GM19240 (cell line): ENCODE data around the gene PSME1.
A peak's percentile ranks its signal among the peaks of the same experiment; 100 is the strongest.

Experiments used
- DNase-seq: peaks from one replicate; pipeline ENCODE4 v3.0.0; 2011; ENCODE audit warnings: low spot score; ENCODE audit not compliant: insufficient read length

The PSME1 gene

DNA sequence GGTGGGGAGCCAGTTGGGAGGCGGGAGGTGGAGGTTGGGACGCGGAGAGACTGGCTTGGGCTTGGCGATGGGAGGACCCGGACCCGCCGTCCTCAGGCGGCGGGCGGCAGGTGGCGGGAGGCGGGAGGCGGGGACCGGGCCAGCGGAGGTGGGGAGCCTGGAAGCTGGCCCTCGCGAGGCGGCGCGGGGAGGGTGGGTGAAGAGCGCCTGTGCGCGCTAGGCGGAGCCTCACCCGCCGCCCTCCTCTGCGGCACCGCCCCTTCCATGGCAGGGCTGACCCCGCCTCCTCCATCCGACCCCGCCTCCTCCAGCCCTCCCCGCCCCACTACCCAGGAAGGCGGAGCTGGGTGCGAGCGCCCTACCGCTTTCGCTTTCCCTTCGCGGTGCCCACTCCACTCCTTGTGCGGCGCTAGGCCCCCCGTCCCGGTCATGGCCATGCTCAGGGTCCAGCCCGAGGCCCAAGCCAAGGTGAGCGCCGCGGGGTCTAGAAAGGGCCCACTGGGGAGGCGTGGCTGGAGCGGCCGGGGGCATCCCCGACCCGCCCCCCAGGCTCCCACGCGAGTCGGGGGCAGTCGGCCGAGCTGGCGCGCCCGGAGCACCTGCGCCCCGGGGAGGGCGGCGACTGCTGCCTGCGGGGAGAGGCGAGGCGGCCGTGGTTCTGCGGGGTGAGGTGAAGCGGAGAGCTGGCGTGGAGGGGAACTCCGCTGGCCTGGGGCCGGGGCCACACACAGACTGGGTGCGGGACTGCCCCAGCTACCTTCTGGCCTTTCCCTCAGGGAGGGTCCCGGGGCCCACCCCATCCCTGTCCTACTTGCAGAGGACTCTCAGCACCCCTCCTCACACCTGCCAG is at the start of gene PSME1:
Gene PSME1 (plus strand): TSS at position 361 of the 850 bp plus-strand sequence. CDS start 69 bp downstream, at position 430.
- DNase-seq, result peak; percentile 86

DNA sequence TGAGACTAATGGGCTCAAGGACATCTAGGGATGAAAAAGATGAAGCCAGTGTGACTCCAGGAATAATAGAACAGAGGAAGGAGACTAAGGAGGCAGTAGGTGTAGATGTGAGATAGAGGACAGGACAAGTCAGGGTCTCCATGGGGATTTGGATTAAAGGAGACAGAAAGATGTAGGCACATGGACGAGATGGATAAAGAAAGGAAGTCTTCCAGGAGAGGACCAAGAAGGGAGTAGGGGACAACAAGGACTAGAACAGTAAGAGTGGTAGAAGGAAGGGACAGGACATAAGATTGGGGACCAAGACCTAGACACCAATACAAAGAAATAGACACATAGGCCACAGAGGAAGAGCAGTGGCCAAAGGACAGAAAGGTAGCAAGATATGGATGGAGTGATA is 49.0 kb upstream of the PSME1 start:
- no peak for DNase-seq

DNA sequence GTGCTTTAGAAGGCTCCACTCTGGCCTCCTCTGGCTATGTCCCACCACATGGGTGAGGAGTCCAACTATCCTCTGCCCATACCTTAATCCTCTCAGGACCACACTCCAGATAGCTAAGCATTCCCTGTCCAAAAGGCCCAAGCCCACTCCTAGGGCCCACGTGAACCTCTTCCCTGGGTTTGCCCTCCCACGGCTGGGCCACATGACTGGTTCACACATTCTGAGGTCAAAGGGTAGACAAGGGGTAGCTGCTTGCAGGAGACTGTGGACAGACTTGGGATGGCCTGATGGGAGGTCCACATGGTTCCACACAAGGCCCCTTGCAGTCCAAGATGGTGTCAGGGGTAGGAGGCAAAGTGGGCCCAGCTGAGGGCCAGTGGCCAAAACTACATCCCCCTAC is 47.9 kb upstream of the PSME1 start:
- no peak for DNase-seq

DNA sequence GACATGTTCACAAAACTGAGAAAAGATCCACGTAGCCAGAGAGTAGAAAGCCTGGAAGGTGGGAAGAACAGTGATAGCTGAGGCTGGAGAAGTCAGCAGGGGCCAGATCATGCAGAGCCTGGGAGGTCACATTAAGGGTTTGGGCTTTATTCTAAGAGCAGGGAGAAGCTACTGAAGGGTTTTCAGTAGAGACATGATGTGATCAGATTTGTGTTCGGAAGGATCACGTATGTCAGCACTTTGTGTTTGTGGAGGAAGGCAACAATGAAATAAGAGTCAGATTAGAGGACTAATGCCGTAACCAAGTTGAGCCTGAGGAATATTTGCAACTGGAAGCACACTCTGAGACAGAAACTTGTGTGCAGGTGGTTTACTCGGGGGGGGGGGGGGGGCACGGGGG is 46.1 kb upstream of the PSME1 start:
- no peak for DNase-seq

DNA sequence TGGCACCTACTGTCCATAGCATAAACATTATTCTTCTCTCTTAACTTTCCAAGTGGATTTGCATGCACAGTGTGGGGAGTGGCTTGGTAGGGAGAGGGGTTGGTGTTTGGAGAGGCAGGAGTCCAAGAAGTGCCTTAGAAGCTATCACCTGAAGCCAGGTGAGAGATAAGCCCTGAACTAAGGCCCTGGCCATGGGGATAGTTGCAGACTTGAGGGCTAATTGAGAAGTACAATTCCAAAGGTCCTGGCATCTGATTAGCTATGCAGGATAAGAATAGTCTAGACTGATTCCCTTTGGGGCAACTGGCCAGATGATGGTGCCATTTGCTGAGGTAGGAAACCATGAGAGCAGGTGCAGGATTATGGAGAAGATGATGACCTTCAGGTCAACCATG is 43.9 kb upstream of the PSME1 start:
- no peak for DNase-seq

DNA sequence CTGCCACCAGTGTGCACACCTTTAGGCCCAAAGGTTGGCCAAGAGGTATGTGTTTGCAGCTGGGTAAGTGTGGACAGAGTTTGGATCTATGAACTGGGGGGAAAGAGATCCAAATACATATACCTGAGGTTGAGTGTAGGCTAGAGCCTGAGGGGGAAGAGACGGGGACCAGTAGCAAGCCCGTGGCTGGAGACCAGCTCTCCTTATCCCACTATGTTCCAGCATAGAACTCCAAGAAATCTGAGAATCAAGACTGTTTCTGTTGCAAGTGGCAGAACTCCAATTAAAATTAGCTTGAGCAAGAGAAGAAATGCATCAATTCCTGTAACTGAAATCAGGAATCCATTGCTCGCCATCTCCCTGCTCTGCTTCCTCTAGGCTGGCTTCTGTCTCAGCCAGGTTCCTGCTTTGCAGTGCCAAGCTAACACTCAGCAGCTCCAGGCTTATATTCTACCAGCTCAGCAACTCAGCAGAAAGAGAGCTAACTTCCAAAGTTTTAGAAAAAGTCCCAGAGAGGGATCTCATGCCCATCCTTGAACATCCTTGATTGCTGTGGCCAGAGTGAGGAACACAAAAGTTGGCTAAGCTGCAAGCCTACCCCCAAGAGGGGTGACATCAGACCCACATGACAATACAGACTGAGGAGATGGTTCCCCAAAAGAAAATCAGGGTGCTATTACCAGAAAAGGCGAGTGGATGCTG is 43.3 kb upstream of the PSME1 start:
- no peak for DNase-seq

DNA sequence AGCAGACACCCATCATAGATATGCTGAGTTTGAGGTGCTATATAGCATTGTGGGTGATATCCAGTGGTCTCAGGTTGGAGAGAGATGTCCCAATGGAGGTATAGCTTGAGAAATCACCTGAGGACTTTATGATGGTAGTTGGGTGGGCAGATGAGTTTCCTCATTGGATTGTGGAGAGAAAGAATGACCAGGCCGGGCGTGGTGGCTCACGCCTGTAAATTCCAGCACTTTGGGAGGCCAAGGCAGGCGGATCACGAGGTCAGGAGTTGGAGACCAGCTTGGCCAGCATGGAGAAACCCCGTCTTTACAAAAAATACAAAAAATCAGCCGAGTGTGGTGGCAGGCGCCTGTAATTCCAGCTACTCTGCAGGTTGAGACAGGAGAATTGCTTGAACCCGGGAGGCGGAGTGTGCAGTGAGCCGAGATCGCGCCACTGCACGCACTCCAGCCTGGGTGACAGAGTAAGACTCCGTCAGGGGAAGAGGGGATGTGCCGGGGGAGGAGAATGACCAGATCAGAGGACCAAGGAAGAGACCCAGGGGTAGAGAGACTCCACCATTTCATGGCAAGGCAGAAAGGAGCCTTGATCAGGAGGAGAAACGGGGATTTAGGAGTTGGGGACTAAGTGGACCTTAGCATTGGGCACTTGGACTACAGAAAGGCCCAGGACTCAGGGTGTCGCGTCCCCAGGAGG is 42.6 kb upstream of the PSME1 start:
- DNase-seq, result no peak

DNA sequence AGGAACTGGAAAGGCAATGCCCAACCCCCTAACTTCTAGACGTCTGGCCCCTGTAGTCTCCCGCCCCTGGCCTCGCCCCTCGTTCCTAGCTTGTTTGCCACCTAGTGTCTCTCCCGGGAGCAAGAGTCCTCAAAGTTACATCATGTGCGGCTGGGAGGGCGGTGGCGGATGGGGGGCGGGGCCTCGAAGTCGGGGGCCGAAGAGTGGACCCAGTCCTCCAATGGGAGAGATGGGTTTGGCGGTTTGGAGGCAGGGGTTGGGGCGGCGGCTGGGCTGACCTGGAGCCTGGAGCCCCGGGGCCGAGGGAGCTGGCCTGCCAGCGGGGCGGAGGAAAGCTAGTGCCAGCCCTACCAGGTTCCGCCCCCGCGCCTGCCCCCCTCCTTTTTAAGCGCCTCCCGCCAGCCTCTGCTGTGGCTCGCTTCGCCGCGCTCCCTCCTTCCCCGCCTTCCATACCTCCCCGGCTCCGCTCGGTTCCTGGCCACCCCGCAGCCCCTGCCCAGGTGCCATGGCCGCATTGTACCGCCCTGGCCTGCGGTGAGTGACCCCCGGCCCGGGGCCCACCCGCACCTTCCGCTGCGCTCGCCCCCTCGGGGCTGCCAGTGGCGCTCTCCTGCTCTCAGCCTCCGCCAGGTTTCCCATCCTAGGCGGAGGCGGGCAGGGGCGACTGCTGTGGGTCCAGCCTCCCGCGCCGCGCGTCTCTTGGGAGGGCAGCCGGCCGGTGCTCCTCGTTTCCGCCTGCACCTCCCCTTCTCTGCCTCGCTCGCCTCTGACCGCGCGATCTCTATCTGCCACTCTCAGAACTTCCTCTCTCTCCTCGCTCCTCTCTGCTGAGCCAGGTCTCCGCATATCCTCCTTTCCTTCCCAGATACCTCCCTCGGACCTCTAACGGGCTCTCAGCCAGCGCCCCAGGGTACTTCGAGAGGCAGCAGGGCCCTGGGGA is 41.8 kb upstream of the PSME1 start, which contains the start of gene PCK2:
Gene PCK2 (plus strand): TSS at position 411 of the 940 bp plus-strand sequence. CDS start 95 bp downstream, at position 506.
- DNase-seq, result peak; percentile 88

DNA sequence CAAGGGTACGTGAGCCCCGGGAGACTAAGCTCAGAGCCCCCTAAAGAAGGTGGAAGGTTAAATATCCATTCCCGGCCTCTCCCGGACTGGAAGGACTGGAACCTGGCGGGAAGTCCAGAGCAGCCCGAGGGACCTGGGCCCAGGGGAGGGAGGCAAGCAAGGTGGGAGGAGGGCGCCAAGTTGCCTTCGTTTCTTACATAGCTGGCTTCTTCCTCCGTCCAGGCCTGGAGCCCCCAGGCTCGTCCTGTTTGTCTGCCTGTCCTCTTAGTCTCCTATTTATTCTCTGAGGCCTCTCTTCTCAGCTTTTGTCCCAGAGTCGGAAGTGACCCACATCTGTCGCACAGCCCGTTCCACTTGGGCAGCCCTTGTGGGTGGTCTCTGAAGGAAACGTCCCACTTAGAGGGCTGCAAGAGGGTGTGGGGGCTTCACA is 41.1 kb upstream of the PSME1 start:
- no peak for DNase-seq

DNA sequence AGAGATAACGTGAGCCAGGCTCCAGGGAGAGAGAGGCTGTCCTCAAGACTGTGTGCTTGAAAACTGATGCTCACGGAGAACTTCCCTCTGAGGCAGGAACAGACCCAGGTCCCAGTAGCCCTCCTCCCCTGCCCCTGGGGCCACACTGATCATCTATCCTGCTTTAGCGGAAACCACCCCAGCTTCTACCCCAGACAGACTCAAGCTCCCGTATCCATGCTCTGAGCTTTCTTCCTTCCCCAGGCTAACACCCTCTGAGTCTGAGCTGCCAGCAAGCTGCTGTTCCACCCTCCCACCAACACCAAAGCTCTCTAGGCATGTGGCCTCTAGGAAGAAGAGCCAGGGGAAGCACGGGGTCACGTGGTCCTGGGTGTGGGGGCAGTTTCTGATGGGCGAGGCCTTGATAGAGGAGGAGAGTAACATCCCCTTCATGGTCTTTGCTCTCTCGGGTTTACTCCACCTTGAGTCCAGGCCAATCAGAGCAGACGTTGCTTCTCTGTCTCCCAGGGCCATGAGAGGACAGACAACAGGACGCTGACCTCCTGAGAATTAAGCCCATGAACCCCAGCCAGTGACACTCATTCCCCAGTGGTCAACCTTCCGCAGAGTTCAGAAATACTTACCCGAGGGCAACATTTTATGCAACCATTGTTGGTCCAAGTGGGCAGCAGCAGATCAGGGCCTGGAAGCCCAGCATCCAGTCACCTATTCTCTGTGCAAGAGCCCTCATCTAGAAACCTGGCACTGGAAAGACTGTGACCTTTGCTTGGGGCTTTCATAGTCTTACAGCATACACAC is 40.5 kb upstream of the PSME1 start:
- DNase-seq, result peak; percentile 97

DNA sequence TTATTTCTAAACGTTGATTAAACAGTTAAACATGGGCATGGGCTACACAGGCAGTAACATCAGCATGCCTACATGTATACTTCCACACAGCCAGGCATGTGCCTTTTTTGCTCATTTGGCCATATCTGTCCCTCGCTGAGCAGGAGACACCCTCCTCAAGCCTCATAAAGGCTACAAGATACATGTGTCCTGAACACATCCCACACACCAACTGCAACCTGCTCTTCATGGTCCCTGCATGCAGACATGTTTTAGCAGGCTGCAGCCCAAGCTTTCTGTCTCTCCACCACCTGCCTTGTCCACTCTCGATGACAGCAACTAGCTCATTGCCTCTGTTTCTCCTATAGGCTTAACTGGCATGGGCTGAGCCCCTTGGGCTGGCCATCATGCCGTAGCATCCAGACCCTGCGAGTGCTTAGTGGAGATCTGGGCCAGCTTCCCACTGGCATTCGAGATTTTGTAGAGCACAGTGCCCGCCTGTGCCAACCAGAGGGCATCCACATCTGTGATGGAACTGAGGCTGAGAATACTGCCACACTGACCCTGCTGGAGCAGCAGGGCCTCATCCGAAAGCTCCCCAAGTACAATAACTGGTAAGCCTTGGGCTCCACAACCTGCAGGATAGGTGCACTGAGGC is 39.3 kb upstream of the PSME1 start:
- no peak for DNase-seq

DNA sequence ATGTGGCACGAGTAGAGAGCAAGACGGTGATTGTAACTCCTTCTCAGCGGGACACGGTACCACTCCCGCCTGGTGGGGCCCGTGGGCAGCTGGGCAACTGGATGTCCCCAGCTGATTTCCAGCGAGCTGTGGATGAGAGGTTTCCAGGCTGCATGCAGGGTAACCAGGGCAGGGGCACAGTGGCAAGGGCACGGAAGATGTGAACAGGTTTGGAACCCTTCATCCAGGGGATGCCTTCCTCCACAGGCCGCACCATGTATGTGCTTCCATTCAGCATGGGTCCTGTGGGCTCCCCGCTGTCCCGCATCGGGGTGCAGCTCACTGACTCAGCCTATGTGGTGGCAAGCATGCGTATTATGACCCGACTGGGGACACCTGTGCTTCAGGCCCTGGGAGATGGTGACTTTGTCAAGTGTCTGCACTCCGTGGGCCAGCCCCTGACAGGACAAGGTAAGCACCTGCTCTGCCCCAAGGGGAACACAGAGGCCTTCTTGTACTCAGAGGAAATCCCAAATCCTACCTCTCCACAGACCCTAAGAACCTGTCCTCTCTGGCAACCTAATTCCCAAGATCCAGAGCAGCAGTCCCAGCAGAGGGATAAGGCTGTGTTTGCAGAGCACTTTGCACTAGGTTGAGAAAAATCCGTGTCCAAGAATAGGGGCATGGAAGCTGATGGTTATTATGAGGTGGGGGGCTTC is 37.6 kb upstream of the PSME1 start:
- DNase-seq, result no peak

DNA sequence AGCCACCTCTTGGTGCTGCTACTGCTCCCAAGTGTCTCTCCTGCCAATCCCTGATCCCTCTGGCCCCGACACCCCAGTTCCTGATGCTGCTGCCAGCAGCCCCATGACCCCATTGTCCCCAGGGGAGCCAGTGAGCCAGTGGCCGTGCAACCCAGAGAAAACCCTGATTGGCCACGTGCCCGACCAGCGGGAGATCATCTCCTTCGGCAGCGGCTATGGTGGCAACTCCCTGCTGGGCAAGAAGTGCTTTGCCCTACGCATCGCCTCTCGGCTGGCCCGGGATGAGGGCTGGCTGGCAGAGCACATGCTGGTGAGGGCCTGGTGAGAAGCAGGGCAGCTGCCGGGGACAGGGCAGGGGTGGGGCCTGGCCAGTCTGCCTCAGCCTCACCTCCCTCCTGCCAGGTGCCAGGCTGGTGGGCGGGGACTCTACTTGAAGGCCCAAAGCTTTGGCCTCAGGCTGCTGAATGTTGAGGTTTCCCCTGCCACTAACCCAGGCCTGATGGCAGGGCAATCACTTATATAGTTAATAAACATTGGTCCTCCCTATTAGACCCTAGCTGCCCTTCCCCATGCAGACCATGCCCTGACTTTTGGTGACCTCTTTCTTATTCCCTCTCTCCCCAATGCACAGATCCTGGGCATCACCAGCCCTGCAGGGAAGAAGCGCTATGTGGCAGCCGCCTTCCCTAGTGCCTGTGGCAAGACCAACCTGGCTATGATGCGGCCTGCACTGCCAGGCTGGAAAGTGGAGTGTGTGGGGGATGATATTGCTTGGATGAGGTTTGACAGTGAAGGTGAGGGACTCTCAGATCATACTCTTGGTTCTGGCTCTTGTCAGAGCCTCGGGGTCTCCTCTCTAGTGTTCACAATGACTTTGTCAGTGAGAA is 36.8 kb upstream of the PSME1 start:
- DNase-seq, result no peak

DNA sequence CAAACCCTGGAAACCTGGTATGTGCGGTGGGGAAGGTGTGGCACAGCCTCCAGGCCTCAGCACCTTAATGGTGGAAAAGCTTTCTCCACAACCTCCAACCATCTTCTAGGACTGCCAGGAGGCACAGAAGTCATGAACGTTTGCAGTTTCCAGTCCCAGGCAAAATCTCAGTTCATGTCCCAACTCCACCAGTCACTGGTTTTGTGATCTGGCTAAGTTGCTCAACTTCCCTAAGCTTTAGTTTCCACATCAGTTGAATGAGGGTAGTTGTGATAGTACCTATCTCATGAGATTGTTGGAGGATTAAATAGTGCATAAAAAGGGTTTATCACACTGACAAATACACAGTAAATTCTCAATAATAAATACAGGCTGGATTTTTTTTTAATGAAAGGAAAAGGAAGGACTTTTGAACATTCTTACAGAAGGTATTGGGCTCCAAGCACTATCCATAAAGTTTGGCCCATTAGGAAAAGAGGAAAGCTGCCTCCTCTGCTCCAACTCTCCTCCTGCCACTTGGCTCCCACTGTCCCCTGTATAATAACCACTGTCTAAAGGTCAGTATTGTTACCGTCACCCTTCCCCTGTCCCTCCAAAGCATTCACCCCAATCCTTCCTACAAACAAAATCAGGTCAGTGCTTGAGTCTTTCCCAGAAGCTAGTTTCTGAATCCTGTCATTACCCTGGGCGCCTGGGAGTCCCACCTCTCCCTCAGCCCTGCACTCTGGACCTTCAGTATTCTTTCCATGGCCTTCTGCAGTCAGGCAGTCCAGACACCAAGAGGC is 35.6 kb upstream of the PSME1 start:
- no peak for DNase-seq

DNA sequence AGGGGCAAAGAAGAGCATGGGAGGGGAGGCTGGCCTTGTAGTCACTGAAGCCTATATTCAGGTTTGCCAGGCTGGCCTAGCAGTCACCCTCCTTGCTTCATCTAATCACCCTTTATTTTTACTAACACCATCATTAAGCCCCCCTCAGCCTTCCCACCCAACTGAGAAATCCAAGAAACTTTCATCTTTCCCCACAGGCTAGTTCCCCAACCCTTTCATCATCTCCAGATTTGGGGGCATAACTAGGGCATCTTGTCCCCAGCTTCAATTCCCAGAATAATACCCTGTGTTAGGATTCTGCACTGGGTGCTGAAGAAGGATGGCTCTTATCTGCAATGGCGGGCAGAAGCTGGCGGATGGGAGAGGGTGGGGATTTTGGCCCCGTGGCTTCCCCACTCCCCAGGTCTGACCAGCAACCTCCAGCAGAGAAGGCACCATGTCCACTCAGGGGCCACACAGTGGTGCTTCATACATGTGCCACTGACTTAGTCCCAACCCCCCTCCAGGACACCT is 35.0 kb upstream of the PSME1 start:
- no peak for DNase-seq

DNA sequence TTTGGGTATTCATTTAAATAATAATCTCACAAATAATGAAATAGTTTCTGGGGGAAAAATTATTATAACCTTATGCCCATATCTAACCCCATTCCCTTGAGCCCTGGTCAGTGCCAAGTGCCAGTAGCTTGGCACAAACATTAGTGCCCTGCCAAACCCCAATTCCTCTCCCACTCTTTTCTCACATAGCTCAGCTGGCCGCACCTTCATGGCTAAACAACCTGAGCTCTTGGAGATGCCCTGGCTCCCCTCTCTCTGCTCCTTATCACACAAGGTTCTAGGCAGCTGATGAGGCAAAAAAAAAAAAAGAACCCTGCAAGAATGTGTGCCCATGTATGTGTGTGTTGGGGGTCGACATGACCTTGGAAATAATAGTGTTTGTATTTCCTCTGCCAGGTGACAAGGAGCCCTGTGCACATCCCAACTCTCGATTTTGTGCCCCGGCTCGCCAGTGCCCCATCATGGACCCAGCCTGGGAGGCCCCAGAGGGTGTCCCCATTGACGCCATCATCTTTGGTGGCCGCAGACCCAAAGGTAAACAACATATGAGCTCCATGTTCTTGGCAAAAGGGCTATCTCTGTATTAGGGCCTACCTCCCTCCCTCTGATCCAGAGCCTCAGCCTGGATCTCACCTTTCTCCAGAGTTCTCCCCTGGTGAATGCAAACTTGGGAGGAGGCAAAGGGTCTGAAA is 33.5 kb upstream of the PSME1 start:
- no peak for DNase-seq
